Duodenal mucosa (tissue), 2 donors: ENCODE data around the gene ATXN10.

Experiments
- H3K27ac ChIP-seq: one replicate; pipeline ENCODE4 v1.7.0; 2013; ENCODE audit warnings: low read depth, low read length
- H3K27me3 ChIP-seq, 2 donors: one replicate each; pipeline ENCODE4 v1.7.0; 2013; ENCODE audit warnings: low read length in 2 of 2, control low read depth in 1 of 2; ENCODE audit not compliant: insufficient read depth in 2 of 2, control insufficient read depth in 1 of 2
- H3K36me3 ChIP-seq, 2 donors: one replicate each; pipeline ENCODE4 v1.7.0; 2013; ENCODE audit warnings: low read length in 2 of 2, control low read depth in 1 of 2; ENCODE audit not compliant: insufficient read depth in 2 of 2, control insufficient read depth in 1 of 2
- H3K4me1 ChIP-seq, 2 donors: one replicate each; pipeline ENCODE4 v1.7.0; 2013; ENCODE audit warnings: low read length in 2 of 2, control low read depth in 1 of 2; ENCODE audit not compliant: insufficient read depth in 2 of 2, control insufficient read depth in 1 of 2
- H3K4me3 ChIP-seq, 2 donors: one replicate each; pipeline ENCODE4 v1.7.0; 2013; ENCODE audit warnings: low read length in 2 of 2, low read depth in 1 of 2
- H3K9ac ChIP-seq, 2 donors: one replicate each; pipeline ENCODE4 v1.7.0; 2013; ENCODE audit warnings: low read length in 2 of 2, low read depth in 1 of 2
- H3K9me3 ChIP-seq, 2 donors: one replicate each; pipeline ENCODE4 v1.7.0; 2013; ENCODE audit warnings: low read length in 2 of 2, control low read depth in 1 of 2; ENCODE audit not compliant: control insufficient read depth in 1 of 2

ATXN10 gene

DNA sequence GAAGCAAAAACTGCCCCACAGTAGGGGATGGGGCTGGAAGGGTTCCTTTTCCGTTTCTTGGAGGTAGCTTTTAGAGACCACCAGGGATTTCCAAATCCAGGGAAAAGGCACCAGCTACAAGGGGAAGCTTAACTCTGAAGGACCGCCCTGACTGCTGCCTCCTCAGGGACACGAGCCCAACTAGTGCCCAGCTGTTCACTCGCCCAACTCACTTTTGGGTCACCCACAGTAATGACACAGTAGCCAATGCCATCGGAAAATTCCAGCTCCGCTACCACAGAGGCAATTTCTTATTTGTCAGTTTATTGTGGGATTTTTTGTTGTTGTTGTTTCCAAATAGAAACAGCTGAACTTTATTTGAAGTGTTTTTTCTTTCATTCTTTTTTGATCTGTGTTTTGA lies 141.3 kb downstream of the ATXN10 start:
- Histone ChIP-seq H3K36me3 (peaks cover 7 to 28% of the 10 kb centered on the region in 2 donors), H3K4me1 (no peaks in the 10 kb centered on the region), H3K27ac (no peak overlapping the region), H3K27me3 (no peaks in the 10 kb centered on the region), H3K9ac (no peak overlapping the region), H3K4me3 (no peak overlapping the region), H3K9me3 (no peaks in the 10 kb centered on the region)

GRCh38 chr22:45814198-45814597 lies 142.6 kb downstream of the ATXN10 start:
- H3K4me1 ChIP-seq, result no peaks in the 10 kb centered on the region
- no peak overlapping the region for H3K9ac ChIP-seq
- no peak overlapping the region for H3K27ac ChIP-seq
- peaks cover 0 to 27% of the 10 kb centered on the region in 2 donors for H3K36me3 ChIP-seq
- H3K27me3 ChIP-seq, result no peaks in the 10 kb centered on the region
- H3K9me3 ChIP-seq, result no peaks in the 10 kb centered on the region
- H3K4me3 ChIP-seq, result no peak overlapping the region

- peaks cover 0 to 23% of the 10 kb centered on the region in 2 donors for H3K36me3 ChIP-seq
- H3K9ac ChIP-seq, result no peak overlapping the region
- H3K27ac ChIP-seq, result no peak overlapping the region
- H3K4me1 ChIP-seq, result no peaks in the 10 kb centered on the region
- no peaks in the 10 kb centered on the region for H3K9me3 ChIP-seq
- no peaks in the 10 kb centered on the region for H3K27me3 ChIP-seq
- no peak overlapping the region for H3K4me3 ChIP-seq
Measured at GRCh38 chr22:45816776-45817175, 145.1 kb downstream of the ATXN10 start.

- Histone ChIP-seq H3K27ac (no peak overlapping the region), H3K9me3 (no peaks in the 10 kb centered on the region), H3K9ac (no peak overlapping the region), H3K27me3 (no peaks in the 10 kb centered on the region), H3K36me3 (peaks cover 0 to 19% of the 10 kb centered on the region in 2 donors), H3K4me3 (no peak overlapping the region), H3K4me1 (no peaks in the 10 kb centered on the region)
Measured at GRCh38 chr22:45817745-45818423, 146.2 kb downstream of the ATXN10 start.

GRCh38 chr22:45818424-45819085 lies 146.9 kb downstream of the ATXN10 start:
- peaks cover 0 to 20% of the 10 kb centered on the region in 2 donors for H3K36me3 ChIP-seq
- H3K4me1 ChIP-seq, result no peaks in the 10 kb centered on the region
- no peak overlapping the region for H3K9ac ChIP-seq
- H3K9me3 ChIP-seq, result no peaks in the 10 kb centered on the region
- H3K4me3 ChIP-seq, result no peak overlapping the region
- no peak overlapping the region for H3K27ac ChIP-seq
- H3K27me3 ChIP-seq, result no peaks in the 10 kb centered on the region

DNA sequence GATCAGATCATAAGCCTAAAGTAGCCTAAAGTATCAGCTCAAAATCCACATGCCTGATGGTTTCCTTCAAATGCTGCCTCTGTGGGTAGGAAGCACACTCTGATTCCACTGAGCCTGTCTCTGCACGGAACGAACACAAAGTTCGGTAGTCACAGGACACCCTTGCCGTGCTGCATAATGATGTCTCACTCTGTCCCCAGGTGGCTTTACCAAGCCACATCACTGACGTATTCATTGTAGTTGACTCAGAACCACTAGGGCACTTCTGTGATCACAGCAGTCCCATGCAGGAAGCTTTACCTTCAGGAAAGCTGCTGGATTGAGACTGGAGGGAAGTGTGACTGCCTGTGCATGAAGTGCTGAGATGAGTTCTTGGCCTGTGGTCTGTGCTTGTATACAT lies 147.7 kb downstream of the ATXN10 start:
- H3K9ac ChIP-seq, result no peak overlapping the region
- H3K9me3 ChIP-seq, result no peaks in the 10 kb centered on the region
- H3K36me3 ChIP-seq, result peaks cover 0 to 24% of the 10 kb centered on the region in 2 donors
- no peaks in the 10 kb centered on the region for H3K4me1 ChIP-seq
- H3K27ac ChIP-seq, result no peak overlapping the region
- H3K27me3 ChIP-seq, result no peaks in the 10 kb centered on the region
- H3K4me3 ChIP-seq, result no peak overlapping the region

DNA sequence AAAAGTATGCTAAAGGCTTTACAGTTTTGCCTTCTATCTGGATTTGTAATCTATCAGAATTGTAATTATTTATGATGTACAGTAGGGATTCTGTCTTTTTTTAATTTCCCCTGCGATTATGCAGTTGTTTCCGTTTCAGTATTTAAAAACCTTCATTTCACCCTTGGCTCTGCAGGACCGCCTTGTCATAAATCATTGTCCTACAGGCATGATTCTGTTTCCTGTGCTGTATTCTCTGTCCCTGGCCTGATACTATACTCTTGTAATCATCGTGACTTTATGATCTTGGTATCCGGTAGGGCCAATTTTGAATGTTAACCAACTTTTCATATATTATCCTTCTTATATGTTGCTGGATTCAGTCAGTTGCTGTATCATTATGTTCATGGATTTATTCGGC lies 151.7 kb downstream of the ATXN10 start:
- Histone ChIP-seq H3K9me3 (no peaks in the 10 kb centered on the region), H3K4me3 (no peak overlapping the region), H3K27ac (no peak overlapping the region), H3K36me3 (peaks cover 0 to 12% of the 10 kb centered on the region in 2 donors), H3K27me3 (no peaks in the 10 kb centered on the region), H3K4me1 (no peaks in the 10 kb centered on the region), H3K9ac (no peak overlapping the region)

- Histone ChIP-seq H3K4me1 (no peaks in the 10 kb centered on the region), H3K4me3 (no peak overlapping the region), H3K27ac (no peak overlapping the region), H3K36me3 (peaks cover 0 to 8% of the 10 kb centered on the region in 2 donors), H3K27me3 (no peaks in the 10 kb centered on the region), H3K9ac (no peak overlapping the region), H3K9me3 (no peaks in the 10 kb centered on the region)
Measured at GRCh38 chr22:45826520-45826919, 154.9 kb downstream of the ATXN10 start.

- H3K4me3 ChIP-seq, result no peak overlapping the region
- H3K4me1 ChIP-seq, result no peaks in the 10 kb centered on the region
- peaks cover 0 to 9% of the 10 kb centered on the region in 2 donors for H3K36me3 ChIP-seq
- no peak overlapping the region for H3K9ac ChIP-seq
- H3K27ac ChIP-seq, result no peak overlapping the region
- no peaks in the 10 kb centered on the region for H3K27me3 ChIP-seq
- H3K9me3 ChIP-seq, result no peaks in the 10 kb centered on the region
Measured at GRCh38 chr22:45828841-45829240, 157.2 kb downstream of the ATXN10 start.

DNA sequence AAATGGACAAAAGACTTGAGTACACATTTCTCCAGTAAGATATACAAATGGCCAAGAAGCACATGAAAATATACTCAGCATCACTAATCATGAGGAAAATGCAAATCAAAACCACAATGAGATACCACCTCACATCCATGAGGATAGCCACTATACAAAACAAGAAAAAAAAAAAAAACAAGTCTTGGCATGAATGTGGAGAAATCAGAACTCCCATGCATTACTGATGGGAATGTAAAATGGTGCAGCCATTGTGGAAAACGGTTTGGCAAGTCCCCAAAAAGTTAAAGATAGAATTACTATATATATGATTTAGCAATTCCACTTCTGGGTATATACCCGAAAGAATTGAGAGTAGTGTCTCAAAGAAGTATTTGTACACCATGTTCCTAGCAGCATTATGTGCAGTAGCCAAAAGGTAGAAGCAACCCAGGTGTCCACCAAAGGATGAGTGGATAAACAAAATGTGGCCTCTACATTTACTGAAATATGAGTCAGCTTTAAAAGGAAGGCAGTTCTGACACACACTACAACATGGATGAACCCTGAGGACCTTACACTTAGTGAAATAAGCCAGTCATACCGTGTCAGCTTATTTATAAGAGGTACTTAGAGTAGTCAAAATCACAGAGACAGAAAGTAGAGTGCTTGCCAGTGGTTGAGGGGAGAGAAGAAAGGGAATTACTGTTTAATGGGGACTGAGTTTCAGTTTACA lies 159.1 kb downstream of the ATXN10 start:
- peaks cover 0 to 6% of the 10 kb centered on the region in 2 donors for H3K36me3 ChIP-seq
- no peaks in the 10 kb centered on the region for H3K27me3 ChIP-seq
- H3K4me1 ChIP-seq, result no peaks in the 10 kb centered on the region
- no peaks in the 10 kb centered on the region for H3K9me3 ChIP-seq
- H3K4me3 ChIP-seq, result no peak overlapping the region
- no peak overlapping the region for H3K9ac ChIP-seq
- H3K27ac ChIP-seq, result no peak overlapping the region
